Mesenchymal stem cell (in vitro differentiated cells and primary cell): ENCODE results near the gene CFH.

Source experiments
- DNase-seq: peaks from one replicate; pipeline ENCODE4 v3.0.0-alpha.2; 2013
- H2AFZ ChIP-seq: one replicate; pipeline ENCODE4 v1.6.1; 2013; ENCODE audit warnings: low read depth, mild to moderate bottlenecking, control low read depth, inconsistent platforms, low read length, moderate library complexity
- H2AK5ac ChIP-seq: 2 replicates; pipeline ENCODE4 v1.6.1; 2013; ENCODE audit warnings: low read length, moderate library complexity, mild to moderate bottlenecking, inconsistent platforms; ENCODE audit not compliant: severe bottlenecking
- H2BK120ac ChIP-seq: one replicate; pipeline ENCODE4 v1.6.1; 2013; ENCODE audit warnings: low read depth, mild to moderate bottlenecking, inconsistent platforms, low read length, moderate library complexity
- H2BK12ac ChIP-seq, 2 experiments: one replicate each; pipeline ENCODE4 v1.6.1; 2013; ENCODE audit warnings: inconsistent platforms in 2 of 2, low read length in 2 of 2, mild to moderate bottlenecking in 2 of 2, moderate library complexity in 2 of 2, control low read depth in 1 of 2
- H2BK15ac ChIP-seq: one replicate; pipeline ENCODE4 v1.6.1; 2013; ENCODE audit warnings: mild to moderate bottlenecking, low read depth, inconsistent platforms; ENCODE audit not compliant: poor library complexity, severe bottlenecking
- H2BK5ac ChIP-seq: 2 replicates; pipeline ENCODE4 v1.6.1; 2013; ENCODE audit warnings: low read depth, mild to moderate bottlenecking, low read length, control low read depth, inconsistent platforms; ENCODE audit not compliant: poor library complexity, severe bottlenecking
- H3K14ac ChIP-seq, 2 experiments: one replicate each; pipeline ENCODE4 v1.6.1; 2013; ENCODE audit warnings: inconsistent platforms in 2 of 2, low read length in 2 of 2, control low read depth in 1 of 2, mild to moderate bottlenecking in 1 of 2, moderate library complexity in 1 of 2
- H3K18ac ChIP-seq, 2 experiments: one replicate each; pipeline ENCODE4 v1.6.1; 2013; ENCODE audit warnings: inconsistent platforms in 2 of 2, low read length in 2 of 2, control low read depth in 1 of 2, low read depth in 1 of 2, mild to moderate bottlenecking in 1 of 2
- H3K23ac ChIP-seq, 2 experiments: one replicate each; pipeline ENCODE4 v1.6.1; 2013; ENCODE audit warnings: inconsistent platforms in 2 of 2, low read length in 2 of 2, mild to moderate bottlenecking in 2 of 2, moderate library complexity in 2 of 2, control low read depth in 1 of 2
- H3K27ac ChIP-seq: 2 replicates; pipeline ENCODE4 v1.5.1; 2013; ENCODE audit warnings: mild to moderate bottlenecking, moderate library complexity, low read length, control low read depth, inconsistent platforms; ENCODE audit not compliant: poor library complexity, severe bottlenecking
- H3K27me3 ChIP-seq, 2 experiments: 2 replicates each; pipeline versions ENCODE4 v1.6.1 to v1.7.0; 2013; ENCODE audit warnings: low read length in 2 of 2, mild to moderate bottlenecking in 2 of 2, moderate library complexity in 2 of 2, control low read depth in 1 of 2, inconsistent platforms in 1 of 2; ENCODE audit not compliant: control insufficient read depth in 1 of 2, insufficient read depth in 1 of 2
- H3K36me3 ChIP-seq, 2 experiments: 2 replicates each; pipeline versions ENCODE4 v1.6.1 to v1.7.0; 2013; ENCODE audit warnings: low read length in 2 of 2, control low read depth in 1 of 2, inconsistent platforms in 1 of 2, low read depth in 1 of 2, mild to moderate bottlenecking in 1 of 2; ENCODE audit not compliant: insufficient read depth in 2 of 2, control insufficient read depth in 1 of 2
- H3K4ac ChIP-seq, 2 experiments: one replicate each; pipeline ENCODE4 v1.6.1; 2013; ENCODE audit warnings: inconsistent platforms in 2 of 2, low read length in 2 of 2, mild to moderate bottlenecking in 2 of 2, moderate library complexity in 2 of 2, control low read depth in 1 of 2, low read depth in 1 of 2
- H3K4me1 ChIP-seq: 2 replicates; pipeline ENCODE4 v1.6.1; 2013; ENCODE audit warnings: low read depth, low read length, control low read depth; ENCODE audit not compliant: control insufficient read depth, insufficient read depth
- H3K4me2 ChIP-seq: 2 replicates; pipeline ENCODE4 v1.6.1; 2013; ENCODE audit warnings: low read length, mild to moderate bottlenecking, inconsistent platforms; ENCODE audit not compliant: poor library complexity, severe bottlenecking
- H3K4me3 ChIP-seq, 2 experiments: 2 replicates each; pipeline versions ENCODE4 v1.5.1 to v1.7.0; 2013; ENCODE audit warnings: low read length in 2 of 2, mild to moderate bottlenecking in 2 of 2, control low read depth in 1 of 2, low read depth in 1 of 2; ENCODE audit not compliant: insufficient read depth in 1 of 2
- H3K79me1 ChIP-seq: replicated peaks from 2 replicates; pipeline ENCODE4 v1.6.1; 2013; ENCODE audit warnings: mild to moderate bottlenecking, control low read depth, low read length, inconsistent platforms; ENCODE audit not compliant: poor library complexity, severe bottlenecking
- H3K9ac ChIP-seq: 2 replicates; pipeline ENCODE4 v1.7.0; 2013; ENCODE audit warnings: mild to moderate bottlenecking, low read length, moderate library complexity
- H3K9me3 ChIP-seq: 2 replicates; pipeline ENCODE4 v1.7.0; 2013; ENCODE audit warnings: mild to moderate bottlenecking, low read length; ENCODE audit not compliant: control insufficient read depth
- H4K8ac ChIP-seq: one replicate; pipeline ENCODE4 v1.6.1; 2013; ENCODE audit warnings: inconsistent platforms, mild to moderate bottlenecking, low read length, moderate library complexity
- H4K91ac ChIP-seq: one replicate; pipeline ENCODE4 v1.6.1; 2013; ENCODE audit warnings: mild to moderate bottlenecking, low read length, inconsistent platforms
- WGBS: methylation state at CpG from one replicate; pipeline ENCODE4 v1.1.7; 2013; ENCODE audit warnings: mixed read lengths; 5-methylcytosine and 5-hydroxymethylcytosine counted together

Gene CFH

GRCh38 chr1:196654271-196654670 is 2.4 kb downstream of the CFH start:
- Histone ChIP-seq H2BK15ac (no peak overlapping the region), H4K8ac (no peak overlapping the region)
- WGBS, result 88% methylated on average over 1 of the region's 2 CpGs

GRCh38 chr1:196655071-196655470 is 3.2 kb downstream of the CFH start:
- whole genome bisulfite sequencing, result 100% methylated on average over 1 of the region's 3 CpGs
- H3K14ac ChIP-seq, result no peak overlapping the region
- H2AK5ac ChIP-seq, result no peak overlapping the region

More at GRCh38 chr1:196654271-196654670, 2.4 kb downstream of the CFH start:
- H3K9me3 ChIP-seq, result no peaks in the 10 kb centered on the region
- H3K14ac ChIP-seq, result no peak overlapping the region
- no peak overlapping the region for H3K4ac ChIP-seq
- peaks cover 3% of the 10 kb centered on the region for H3K79me1 ChIP-seq
- H3K36me3 ChIP-seq, result peaks cover 0 to 6% of the 10 kb centered on the region in 2 experiments
- H3K23ac ChIP-seq, result no peak overlapping the region
- no peak overlapping the region for H2AFZ ChIP-seq
- no peak overlapping the region for H2AK5ac ChIP-seq
- peak overlapping the region; percentile 39 for H3K4me2 ChIP-seq
- no peak overlapping the region for H3K18ac ChIP-seq
- H3K4me3 ChIP-seq, result peak overlapping the region in 1 of 2 experiments; percentile 70
- no peak overlapping the region for H4K91ac ChIP-seq
- H3K27ac ChIP-seq, result no peak overlapping the region
- no peak overlapping the region for H2BK12ac ChIP-seq
- no peak overlapping the region for H2BK120ac ChIP-seq
- H2BK5ac ChIP-seq, result no peak overlapping the region
- no peak for DNase-seq
- H3K4me1 ChIP-seq, result peaks cover 3% of the 10 kb centered on the region
- H3K9ac ChIP-seq, result peak overlapping the region; percentile 91
- H3K27me3 ChIP-seq, result no peaks in the 10 kb centered on the region

DNA sequence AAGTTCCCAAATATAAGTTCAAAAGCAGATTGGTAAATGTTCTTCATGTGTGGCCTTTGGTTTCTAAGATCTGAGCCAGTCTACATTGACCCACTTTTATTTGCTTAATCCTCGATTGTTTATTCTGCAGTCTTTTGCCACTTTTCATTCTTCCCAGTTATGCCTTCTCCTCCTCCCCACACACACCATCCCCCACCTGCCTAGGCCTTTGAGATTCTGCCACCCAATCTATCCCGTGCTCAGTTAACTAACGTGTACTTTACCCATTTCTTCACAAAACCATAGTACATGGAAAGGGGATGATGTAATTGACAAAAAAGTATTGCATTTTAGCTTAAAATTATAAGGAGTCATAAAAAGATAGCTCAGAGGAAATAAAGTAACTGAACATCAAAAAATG is 3.7 kb downstream of the CFH start:
- no peaks in the 10 kb centered on the region for H3K9me3 ChIP-seq
- WGBS, result 100% methylated on average over 1 of the region's 3 CpGs
- peaks cover 5% of the 10 kb centered on the region for H3K79me1 ChIP-seq
- no peak overlapping the region for H3K18ac ChIP-seq
- no peak overlapping the region for H2BK120ac ChIP-seq
- H3K36me3 ChIP-seq, result peaks cover 0 to 6% of the 10 kb centered on the region in 2 experiments
- no peak overlapping the region for H4K91ac ChIP-seq
- H3K14ac ChIP-seq, result no peak overlapping the region
- H2AFZ ChIP-seq, result no peak overlapping the region
- H4K8ac ChIP-seq, result no peak overlapping the region
- no peak overlapping the region for H3K4ac ChIP-seq
- no peak overlapping the region for H2BK12ac ChIP-seq
- H2BK15ac ChIP-seq, result no peak overlapping the region
- DNase-seq, result no peak
- no peak overlapping the region for H3K23ac ChIP-seq
- H3K27ac ChIP-seq, result no peak overlapping the region
- peaks cover 1% of the 10 kb centered on the region for H3K4me1 ChIP-seq
- H2BK5ac ChIP-seq, result no peak overlapping the region
- H3K4me3 ChIP-seq, result no peak overlapping the region
- no peak overlapping the region for H3K4me2 ChIP-seq
- H3K9ac ChIP-seq, result no peak overlapping the region
- no peak overlapping the region for H2AK5ac ChIP-seq
- no peaks in the 10 kb centered on the region for H3K27me3 ChIP-seq

More at GRCh38 chr1:196655071-196655470, 3.2 kb downstream of the CFH start:
- Histone ChIP-seq H4K8ac (no peak overlapping the region), H2BK120ac (no peak overlapping the region), H3K4ac (no peak overlapping the region), H3K9me3 (no peaks in the 10 kb centered on the region), H3K79me1 (peaks cover 5% of the 10 kb centered on the region), H3K18ac (no peak overlapping the region), H2AFZ (no peak overlapping the region), H3K36me3 (peaks cover 0 to 6% of the 10 kb centered on the region in 2 experiments), H2BK5ac (no peak overlapping the region), H3K4me1 (peaks cover 3% of the 10 kb centered on the region), H2BK12ac (no peak overlapping the region), H2BK15ac (no peak overlapping the region), H3K23ac (no peak overlapping the region), H3K27ac (no peak overlapping the region), H4K91ac (no peak overlapping the region), H3K9ac (no peak overlapping the region), H3K27me3 (no peaks in the 10 kb centered on the region), H3K4me2 (no peak overlapping the region), H3K4me3 (peak overlapping the region in 1 of 2 experiments; percentile 70)
- no peak for DNase-seq

- Histone ChIP-seq H3K4me3 (no peak overlapping the region), H2BK120ac (no peak overlapping the region), H3K27ac (no peak overlapping the region), H3K4me1 (peaks cover 6% of the 10 kb centered on the region), H4K91ac (no peak overlapping the region), H3K4ac (no peak overlapping the region), H3K23ac (no peak overlapping the region), H3K9me3 (no peaks in the 10 kb centered on the region), H3K79me1 (peaks cover 12% of the 10 kb centered on the region), H2BK5ac (no peak overlapping the region), H3K18ac (peak overlapping the region in 1 of 2 experiments; percentile 16), H2BK15ac (no peak overlapping the region), H3K4me2 (no peak overlapping the region), H3K9ac (peak overlapping the region; percentile 83), H3K14ac (no peak overlapping the region), H2AK5ac (no peak overlapping the region), H3K27me3 (no peaks in the 10 kb centered on the region), H2BK12ac (no peak overlapping the region), H3K36me3 (peaks cover 0 to 9% of the 10 kb centered on the region in 2 experiments), H2AFZ (no peak overlapping the region), H4K8ac (no peak overlapping the region)
- WGBS, result 75% methylated on average over 1 of the region's 1 CpG
- DNase-seq, result peak; percentile 25
These were observed 7.6 kb downstream of the CFH start for GRCh38 chr1:196659471-196659870.
